Karpas-422 (cell line): ENCODE measurements around the gene CTSH. TPM values are rescaled to one million over a fixed set of nuclear protein-coding genes. Genes with fewer than 3 reads are reported as not detected.

Experiments used
- DNase-seq: peaks from one replicate; pipeline ENCODE4 v3.0.0-alpha.2; 2015
- H2AFZ ChIP-seq: fragments of 200-600 bp; sonication (generic); 2 replicates; pipeline ENCODE4 v1.6.1; 2014; ENCODE audit warnings: antibody characterized with exemption, low read length, mixed read lengths
- H3K27ac ChIP-seq: fragments of 200-600 bp; sonication (generic); 2 replicates; pipeline ENCODE4 v1.5.1; 2014; ENCODE audit warnings: mild to moderate bottlenecking, low read length, moderate library complexity
- H3K27me3 ChIP-seq: fragments of 200-600 bp; sonication (generic); 2 replicates; pipeline ENCODE4 v1.6.1; 2014; ENCODE audit warnings: low read length, mixed read lengths
- H3K36me3 ChIP-seq: fragments of 200-600 bp; sonication (generic); 2 replicates; pipeline ENCODE4 v1.6.1; 2014; ENCODE audit warnings: low read length, mixed read lengths; ENCODE audit not compliant: insufficient read depth
- H3K4me1 ChIP-seq: fragments of 200-600 bp; sonication (generic); 2 replicates; pipeline ENCODE4 v1.6.1; 2014; ENCODE audit warnings: mild to moderate bottlenecking, low read length, mixed read lengths
- H3K4me2 ChIP-seq: fragments of 200-600 bp; sonication (generic); 2 replicates; pipeline ENCODE4 v1.6.1; 2014; ENCODE audit warnings: low read length, low read depth, mild to moderate bottlenecking; ENCODE audit not compliant: poor library complexity, severe bottlenecking
- H3K4me3 ChIP-seq: fragments of 200-600 bp; sonication (generic); 2 replicates; pipeline ENCODE4 v1.5.1; 2014; ENCODE audit warnings: mild to moderate bottlenecking, antibody characterized with exemption, low read length, mixed read lengths
- H3K79me2 ChIP-seq: fragments of 200-600 bp; sonication (generic); 2 replicates; pipeline ENCODE4 v1.6.1; 2014; ENCODE audit warnings: mild to moderate bottlenecking, low read length, mixed read lengths
- H3K9ac ChIP-seq: fragments of 200-600 bp; sonication (generic); 2 replicates; pipeline ENCODE4 v1.6.0; 2014; ENCODE audit warnings: low read length
- H3K9me2 ChIP-seq: fragments of 200-600 bp; sonication (generic), shearing (Covaris generic); replicated peaks from 2 replicates; pipeline ENCODE4 v1.6.0; 2014; ENCODE audit warnings: mild to moderate bottlenecking, low read length, moderate library complexity; ENCODE audit not compliant: insufficient read depth
- H3K9me3 ChIP-seq: fragments of 300-700, 200-600 bp; sonication (generic); 2 replicates; pipeline ENCODE4 v1.6.1; 2014; ENCODE audit warnings: low read length, mixed read lengths
- H4K20me1 ChIP-seq: fragments of 200-600 bp; sonication (generic); 2 replicates; pipeline ENCODE4 v1.6.1; 2014; ENCODE audit warnings: mild to moderate bottlenecking, antibody characterized with exemption, low read length, low read depth; ENCODE audit not compliant: insufficient read depth
- total RNA-seq: library from RNA; depleted of rRNA; stranded (reverse); fragments of >200 nt; shearing (Covaris generic); gene quantifications from 2 replicates; pipeline ENCODE4 v1.2.3, GENCODE V29; 2014; ENCODE audit warnings: low replicate concordance

CTSH gene
- total RNA-seq, 1 experiment from 2014 or later = 61.0 TPM

- Histone ChIP-seq H3K27me3 (no peaks in the 10 kb centered on the region), H3K9ac (no peak overlapping the region), H3K9me3 (no peaks in the 10 kb centered on the region), H2AFZ (no peak overlapping the region), H3K4me1 (peaks cover 38% of the 10 kb centered on the region), H3K36me3 (no peaks in the 10 kb centered on the region), H3K4me2 (no peak overlapping the region), H4K20me1 (no peaks in the 10 kb centered on the region), H3K27ac (no peak overlapping the region), H3K79me2 (no peaks in the 10 kb centered on the region), H3K4me3 (no peak overlapping the region), H3K9me2 (no peaks in the 10 kb centered on the region)
- no peak for DNase-seq
Measured at GRCh38 chr15:78942741-78943140, 2.1 kb downstream of the CTSH start.

GRCh38 chr15:78938658-78939488 is 6.0 kb downstream of the CTSH start:
- Histone ChIP-seq H3K4me1 (peaks cover 17% of the 10 kb centered on the region), H3K36me3 (no peaks in the 10 kb centered on the region), H2AFZ (peak overlapping the region; percentile 98), H3K4me3 (peak overlapping the region; percentile 44), H3K27ac (peak overlapping the region; percentile 55), H3K79me2 (no peaks in the 10 kb centered on the region), H3K9ac (peak overlapping the region; percentile 21; the same call in 1 of the 2 replicates), H3K9me2 (no peaks in the 10 kb centered on the region), H3K4me2 (peak overlapping the region; percentile 65), H3K27me3 (no peaks in the 10 kb centered on the region), H4K20me1 (no peaks in the 10 kb centered on the region), H3K9me3 (no peaks in the 10 kb centered on the region)
- DNase-seq = peak; percentile 80

GRCh38 chr15:78937132-78937739 is 7.6 kb downstream of the CTSH start:
- H3K9me3 ChIP-seq = no peaks in the 10 kb centered on the region
- DNase-seq = no peak
- H4K20me1 ChIP-seq = no peaks in the 10 kb centered on the region
- H3K79me2 ChIP-seq = no peaks in the 10 kb centered on the region
- H3K9ac ChIP-seq = no peak overlapping the region
- H3K4me3 ChIP-seq = no peak overlapping the region
- no peak overlapping the region for H3K27ac ChIP-seq
- H3K4me1 ChIP-seq = peaks cover 14% of the 10 kb centered on the region
- no peak overlapping the region for H2AFZ ChIP-seq
- no peaks in the 10 kb centered on the region for H3K9me2 ChIP-seq
- no peak overlapping the region for H3K4me2 ChIP-seq
- H3K36me3 ChIP-seq = no peaks in the 10 kb centered on the region
- no peaks in the 10 kb centered on the region for H3K27me3 ChIP-seq

DNA sequence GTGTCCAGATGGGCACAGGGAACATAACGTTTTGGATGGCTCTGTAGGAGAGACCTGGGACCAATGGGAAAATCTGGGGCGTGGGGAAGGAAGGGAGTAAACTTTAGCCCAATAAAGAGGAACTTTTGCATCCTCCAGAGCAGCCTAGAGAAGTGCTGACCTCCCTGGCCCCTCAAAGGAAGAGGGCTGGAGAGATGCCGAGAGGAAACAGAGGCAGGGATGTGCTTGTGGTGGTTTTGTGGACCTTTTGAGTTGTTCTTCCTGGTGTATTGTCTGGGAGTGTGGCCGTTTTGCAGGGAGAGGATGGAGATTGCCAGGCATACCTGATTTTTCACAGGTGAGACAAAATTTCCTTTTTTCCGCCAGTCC is 10.2 kb downstream of the CTSH start:
- Histone ChIP-seq H3K9me3 (no peaks in the 10 kb centered on the region), H3K27me3 (no peaks in the 10 kb centered on the region), H3K4me2 (no peak overlapping the region), H3K4me3 (no peak overlapping the region), H3K9me2 (no peaks in the 10 kb centered on the region), H4K20me1 (no peaks in the 10 kb centered on the region), H3K4me1 (peaks cover 10% of the 10 kb centered on the region), H3K79me2 (no peaks in the 10 kb centered on the region), H3K36me3 (no peaks in the 10 kb centered on the region), H3K27ac (no peak overlapping the region), H2AFZ (no peak overlapping the region), H3K9ac (no peak overlapping the region)
- DNase-seq = no peak

- Histone ChIP-seq H3K27me3 (no peaks in the 10 kb centered on the region), H3K27ac (no peak overlapping the region), H3K4me1 (peaks cover 4% of the 10 kb centered on the region), H2AFZ (no peak overlapping the region), H3K9me3 (no peaks in the 10 kb centered on the region), H4K20me1 (no peaks in the 10 kb centered on the region), H3K4me2 (no peak overlapping the region), H3K9ac (no peak overlapping the region), H3K9me2 (no peaks in the 10 kb centered on the region), H3K79me2 (no peaks in the 10 kb centered on the region), H3K4me3 (no peak overlapping the region), H3K36me3 (no peaks in the 10 kb centered on the region)
- DNase-seq = no peak
Measured at GRCh38 chr15:78933823-78934654, 10.8 kb downstream of the CTSH start.

DNA sequence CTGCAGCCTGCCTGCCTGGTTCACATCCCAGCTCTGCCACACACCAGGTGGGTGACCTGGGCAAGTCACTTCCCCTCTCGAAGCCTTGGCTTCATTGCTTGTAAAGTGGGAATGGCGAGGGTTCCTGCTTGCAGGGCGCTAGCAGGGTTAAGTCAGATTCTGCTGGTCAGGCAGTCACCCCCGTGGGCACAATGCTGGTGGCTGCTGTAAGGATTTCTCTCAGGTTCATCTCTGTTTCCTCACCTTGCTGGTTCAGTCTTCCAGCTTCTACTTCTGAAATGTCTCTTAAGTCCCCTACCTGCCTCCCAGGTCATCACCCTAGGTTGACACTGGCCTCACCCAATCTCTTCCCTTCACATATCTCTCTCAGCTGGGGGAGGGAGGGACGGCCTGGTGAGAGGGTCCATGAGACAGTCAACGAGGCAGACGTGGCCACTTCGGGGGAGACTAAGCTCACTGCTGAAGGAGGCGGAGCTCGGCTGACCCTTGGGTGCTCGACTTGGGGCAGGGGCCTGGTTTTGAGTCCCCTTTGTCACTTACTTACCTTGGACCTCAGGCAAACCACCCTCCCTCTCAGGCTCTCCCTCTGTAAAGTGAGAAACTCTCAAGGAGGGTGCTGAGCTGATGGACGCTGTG is 11.5 kb downstream of the CTSH start:
- H3K27me3 ChIP-seq = no peaks in the 10 kb centered on the region
- no peaks in the 10 kb centered on the region for H3K36me3 ChIP-seq
- no peaks in the 10 kb centered on the region for H3K79me2 ChIP-seq
- no peaks in the 10 kb centered on the region for H3K9me2 ChIP-seq
- H3K9ac ChIP-seq = no peak overlapping the region
- no peaks in the 10 kb centered on the region for H3K4me1 ChIP-seq
- no peak overlapping the region for H3K27ac ChIP-seq
- no peak overlapping the region for H3K4me2 ChIP-seq
- no peak overlapping the region for H3K4me3 ChIP-seq
- no peaks in the 10 kb centered on the region for H3K9me3 ChIP-seq
- no peaks in the 10 kb centered on the region for H4K20me1 ChIP-seq
- H2AFZ ChIP-seq = no peak overlapping the region
- DNase-seq = no peak

DNA sequence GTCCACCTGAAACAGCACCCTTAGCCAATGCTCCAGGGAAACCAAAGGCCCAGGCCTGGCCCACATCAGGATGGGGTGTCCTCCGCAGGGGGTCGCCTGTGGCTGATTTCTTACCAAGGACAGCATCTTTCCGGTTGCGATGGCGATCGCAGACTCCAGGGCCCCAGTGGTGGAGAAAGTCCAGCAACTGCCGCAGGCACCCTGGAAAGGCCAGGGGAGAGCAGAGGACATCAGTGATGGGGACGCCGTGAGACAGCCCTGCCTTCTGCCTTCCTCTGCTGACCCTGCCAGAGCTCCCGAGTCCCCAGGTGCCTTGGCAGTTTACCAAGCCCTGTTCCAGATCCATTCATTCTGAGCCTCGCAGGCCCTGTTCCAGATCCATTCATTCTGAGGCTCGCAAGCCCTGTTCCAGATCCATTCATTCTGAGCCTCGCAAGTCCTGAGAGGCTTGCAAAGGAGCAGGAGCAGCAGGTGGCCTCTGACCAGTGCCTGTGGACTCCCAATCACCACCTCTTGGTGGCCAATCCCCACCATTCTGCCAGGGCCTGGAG is 12.5 kb downstream of the CTSH start:
- Histone ChIP-seq H4K20me1 (no peaks in the 10 kb centered on the region), H2AFZ (no peak overlapping the region), H3K4me1 (no peaks in the 10 kb centered on the region), H3K79me2 (no peaks in the 10 kb centered on the region), H3K4me2 (no peak overlapping the region), H3K36me3 (no peaks in the 10 kb centered on the region), H3K9ac (no peak overlapping the region), H3K4me3 (no peak overlapping the region), H3K27ac (no peak overlapping the region), H3K9me2 (no peaks in the 10 kb centered on the region), H3K9me3 (no peaks in the 10 kb centered on the region), H3K27me3 (no peaks in the 10 kb centered on the region)
- DNase-seq = no peak
